GM18526 (cell line): ENCODE data around the gene ZBTB8A.

ENCODE experiments used
- POLR2A ChIP-seq: IDR thresholded peaks from 3 replicates; pipeline ENCODE4 v1.6.1; 2011; ENCODE audit not compliant: insufficient read length; ENCODE audit errors: extremely low read depth

ZBTB8A gene

GRCh38 chr1:32525053-32525452 lies 14.2 kb upstream of the ZBTB8A start:
- no peak for TF ChIP-seq POLR2A

GRCh38 chr1:32525661-32526444 lies 13.4 kb upstream of the ZBTB8A start:
- TF ChIP-seq POLR2A: no peak

- no peak for TF ChIP-seq POLR2A
These were observed 5.4 kb upstream of the ZBTB8A start for GRCh38 chr1:32533792-32534327.

- TF ChIP-seq POLR2A: no peak
These were observed 3.1 kb upstream of the ZBTB8A start for GRCh38 chr1:32536117-32536516.

GRCh38 chr1:32536764-32537163 lies 2.5 kb upstream of the ZBTB8A start:
- no peak for TF ChIP-seq POLR2A

- no peak for TF ChIP-seq POLR2A
These were observed 651 bp downstream of the ZBTB8A start for GRCh38 chr1:32539584-32540571.

GRCh38 chr1:32540605-32541004 lies 1.4 kb downstream of the ZBTB8A start:
- TF ChIP-seq POLR2A: no peak

GRCh38 chr1:32541064-32541566 lies 1.9 kb downstream of the ZBTB8A start:
- TF ChIP-seq POLR2A: no peak

- TF ChIP-seq POLR2A: no peak
These were observed 7.4 kb downstream of the ZBTB8A start for GRCh38 chr1:32546611-32547010.

GRCh38 chr1:32549616-32550015 lies 10.4 kb downstream of the ZBTB8A start:
- no peak for TF ChIP-seq POLR2A

GRCh38 chr1:32554288-32554687 lies 15.1 kb downstream of the ZBTB8A start:
- no peak for TF ChIP-seq POLR2A

- no peak for TF ChIP-seq POLR2A
These were observed 18.6 kb downstream of the ZBTB8A start for GRCh38 chr1:32557812-32558211.

- no peak for TF ChIP-seq POLR2A
These were observed 29.7 kb downstream of the ZBTB8A start for GRCh38 chr1:32568929-32569328.

GRCh38 chr1:32580348-32581017 lies 41.3 kb downstream of the ZBTB8A start:
- TF ChIP-seq POLR2A: no peak

GRCh38 chr1:32592943-32593342 lies 53.7 kb downstream of the ZBTB8A start:
- TF ChIP-seq POLR2A: no peak
